Measurements from ENCODE around the gene LGALS4. TPM values are rescaled to one million over a fixed set of nuclear protein-coding genes. Genes with fewer than 3 reads are reported as not detected.
A peak's percentile ranks its signal among the peaks of the same experiment; 100 is the strongest.
"Not testable (repeated sequence)": the region's sequence is repeated elsewhere in the genome, so short reads cannot be mapped to it uniquely, and the experiment has no call there.

Gene LGALS4
- total RNA-seq, 1 donor from 2014 or later, result not detected

DNA sequence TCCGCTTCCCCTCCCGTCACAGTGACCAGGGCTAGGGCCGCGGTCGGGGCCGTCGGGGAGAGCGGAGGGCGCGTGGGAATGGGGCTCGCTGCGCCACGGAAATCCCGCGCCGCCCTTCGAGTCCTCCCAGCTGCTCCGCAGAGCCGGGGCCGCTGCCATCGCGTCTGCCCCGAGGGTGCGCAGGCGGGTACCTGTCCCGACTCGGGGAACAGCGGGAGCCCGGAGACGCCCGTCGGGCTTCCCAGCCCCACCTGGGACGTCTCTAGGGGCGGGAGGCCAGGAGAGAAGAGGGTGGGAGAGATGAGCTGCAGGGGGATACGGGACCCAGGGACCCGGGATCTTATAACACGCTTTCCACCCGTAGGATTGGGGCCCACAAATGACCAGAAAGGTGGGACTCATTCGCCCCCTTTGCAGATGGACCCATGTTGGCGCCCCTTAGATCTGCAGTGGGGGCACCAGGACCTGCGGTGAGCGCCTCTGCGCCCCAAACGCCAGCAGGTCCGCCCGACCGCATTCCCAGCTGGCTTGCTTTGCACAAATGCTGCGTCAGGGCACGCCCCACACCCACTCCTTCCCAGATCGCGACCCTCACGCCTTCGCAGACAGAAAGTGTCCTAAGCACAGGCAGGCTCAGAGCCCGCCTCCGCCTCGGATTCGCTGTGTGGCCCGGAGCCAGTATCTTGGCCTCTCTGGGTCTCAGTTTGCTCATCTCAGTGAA is 42.4 kb downstream of the LGALS4 start:
- DNase-seq, result not testable (repeated sequence)

DNA sequence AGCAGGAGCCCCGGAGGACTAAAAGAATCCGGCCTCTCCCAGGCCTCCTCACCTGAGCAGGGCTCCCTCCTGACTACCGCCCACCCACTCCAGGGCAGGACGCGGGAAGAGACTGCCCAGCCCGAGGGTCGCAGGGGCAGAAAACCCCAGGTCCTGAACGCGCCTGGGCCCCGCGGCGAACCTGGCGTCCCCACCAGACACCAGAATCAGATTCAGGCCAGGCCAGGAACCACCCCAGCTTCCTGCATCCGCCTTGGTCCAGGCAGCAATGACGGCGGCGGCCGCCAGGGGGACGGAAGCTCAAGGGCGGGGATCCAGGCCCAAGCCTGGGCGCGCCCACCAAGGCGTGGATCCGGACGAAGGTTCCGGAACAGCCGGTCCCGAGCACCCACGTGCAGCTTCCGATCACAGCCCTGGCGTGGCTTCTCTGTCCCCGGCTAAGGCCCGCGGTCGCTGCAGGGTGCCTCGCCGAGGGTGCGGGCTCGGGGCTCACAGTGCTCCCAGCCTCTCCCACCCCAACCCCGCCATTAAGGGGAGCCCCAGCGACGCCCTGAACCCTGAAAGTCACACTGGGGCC is 43.0 kb downstream of the LGALS4 start:
- DNase-seq, result peak; percentile 91

GRCh38 chr19:38766276-38767047 is 46.3 kb downstream of the LGALS4 start:
- DNase-seq, result no peak

- no peak for DNase-seq
Observed at GRCh38 chr19:38765214-38765613, 47.5 kb downstream of the LGALS4 start.

- DNase-seq, result no peak
Observed at GRCh38 chr19:38763795-38764220, 48.9 kb downstream of the LGALS4 start.

DNA sequence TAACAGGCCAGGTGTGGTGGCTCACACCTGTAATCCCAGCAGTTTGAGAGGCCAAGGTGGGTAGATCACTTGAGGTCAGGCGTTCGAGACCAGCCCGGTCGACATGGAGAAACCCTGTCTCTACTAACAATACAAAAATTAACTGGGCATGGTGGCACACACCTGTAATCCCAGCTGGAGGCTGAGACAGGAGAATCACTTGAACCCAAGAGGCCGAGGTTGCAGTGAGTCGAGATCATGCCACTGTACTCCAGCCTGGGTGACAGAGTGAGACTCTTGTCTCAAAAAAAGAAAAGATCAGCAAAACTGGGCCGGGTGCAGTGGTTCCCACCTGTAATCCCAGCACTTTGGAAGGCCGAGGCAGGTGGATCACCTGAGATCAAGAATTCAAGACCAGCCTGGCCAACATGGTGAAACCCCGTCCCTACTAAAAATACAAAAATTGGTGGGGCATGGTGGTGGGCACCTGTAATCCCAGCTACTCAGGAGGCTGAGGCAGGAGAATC is 50.8 kb downstream of the LGALS4 start:
- not testable (repeated sequence) for DNase-seq

GRCh38 chr19:38760805-38761517 is 51.8 kb downstream of the LGALS4 start:
- DNase-seq, result not testable (repeated sequence)

- no peak for DNase-seq
Observed at GRCh38 chr19:38759590-38760003, 53.1 kb downstream of the LGALS4 start.

DNA sequence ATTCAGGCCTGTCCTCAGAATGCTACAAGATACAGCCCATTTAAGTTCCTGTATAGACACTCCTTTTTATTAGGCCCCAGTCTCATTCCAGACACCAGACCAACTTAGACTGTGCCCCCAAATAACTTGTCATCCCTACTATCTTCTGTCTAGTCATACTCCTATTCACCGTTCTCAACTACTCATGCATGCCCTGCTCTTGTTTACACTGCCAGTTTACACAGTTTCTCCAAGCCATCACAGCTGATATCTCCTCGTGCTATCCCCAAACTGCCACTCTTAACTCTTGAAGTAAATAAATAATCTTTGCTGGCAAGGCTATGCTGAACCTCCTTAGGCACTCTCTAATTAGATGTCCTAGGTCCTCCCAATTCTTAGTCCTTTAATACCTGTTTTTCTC is 58.5 kb downstream of the LGALS4 start:
- DNase-seq, result not testable (repeated sequence)

- DNase-seq, result not testable (repeated sequence)
Observed at GRCh38 chr19:38753783-38754182, 59.0 kb downstream of the LGALS4 start.

Small RNA genes lying within 50 kb of the gene (small RNA-seq; reads per million reads assigned to genes)
- gene RNU6-140P (ENCODE audit: low replicate concordance), result not detected

Other genes with a start within 250 kb of the LGALS4 start
- 2.9 TPM for gene MAP4K1, start 195.0 kb downstream of the LGALS4 start, total RNA-seq
- 341 TPM for gene EIF3K, start 193.8 kb downstream of the LGALS4 start, total RNA-seq
- gene ACTN4, start 165.3 kb downstream of the LGALS4 start, total RNA-seq, result 178 TPM
- gene CAPN12, start 68.5 kb downstream of the LGALS4 start, total RNA-seq, result 0.31 TPM
- gene LGALS7, start 39.4 kb downstream of the LGALS4 start, total RNA-seq, result 10.4 TPM
- 25.7 TPM for gene LGALS7B, start 23.7 kb downstream of the LGALS4 start, total RNA-seq
- gene ECH1, start 18.8 kb upstream of the LGALS4 start, total RNA-seq, result 84.0 TPM
- gene HNRNPL, start 37.0 kb upstream of the LGALS4 start, total RNA-seq, result 249 TPM
- 7.1 TPM for gene RINL, start 65.3 kb upstream of the LGALS4 start, total RNA-seq
- gene SIRT2, start 86.7 kb upstream of the LGALS4 start, total RNA-seq, result 178 TPM
- 8.8 TPM for gene NFKBIB, start 87.0 kb upstream of the LGALS4 start, total RNA-seq
- gene CCER2, start 99.2 kb upstream of the LGALS4 start, total RNA-seq, result not detected
- gene SARS2, start 117.8 kb upstream of the LGALS4 start, total RNA-seq, result 11.3 TPM
- gene MRPS12, start 118.0 kb upstream of the LGALS4 start, total RNA-seq, result 18.1 TPM
- 35.2 TPM for gene FBXO17, start 162.8 kb upstream of the LGALS4 start, total RNA-seq
- 1.6 TPM for gene FBXO27, start 219.6 kb upstream of the LGALS4 start, total RNA-seq